T-cell (primary cell): ENCODE data around the gene TAF8. TPM values are rescaled to one million over a fixed set of nuclear protein-coding genes. Genes with fewer than 3 reads are reported as not detected.

Experiments
- ATAC-seq, 4 experiments: fragments of 200-7000 bp in 3 of 4; fragments of 150-1000 bp in 1 of 4; cut with Tn5 transposase; replicated peaks in 1 of 4; 1 replicate in 3 of 4; 2 replicates in 1 of 4; pipeline ENCODE4 v1.10.0; 2021; ENCODE audit warnings: moderate library complexity in 3 of 4, mild to moderate bottlenecking in 2 of 4, moderate number of reproducible peaks in 1 of 4
- CTCF ChIA-PET, 2 donors: fragments of 300-600 bp; sonication (Branson Sonifier 250); formaldehyde crosslinking; loops; one replicate each; lab custom pipeline; 2022; ENCODE audit warnings: antibody characterized with exemption in 2 of 2; lab: Charles Lee
- POLR2A ChIA-PET, 2 donors: fragments of 300-600 bp; sonication (Branson Sonifier 250); formaldehyde crosslinking; loops; one replicate each; lab custom pipeline; 2022; ENCODE audit warnings: antibody characterized with exemption in 2 of 2; lab: Charles Lee
- DNase-seq, 35 experiments: peaks; one replicate each; pipeline versions ENCODE4 v3.0.0 to v3.0.0-alpha.2; 2013 to 2023
- H3K27ac ChIP-seq: one replicate; pipeline ENCODE4 v1.5.1; 2013; ENCODE audit warnings: low read length
- H3K27me3 ChIP-seq, 2 experiments: replicated peaks in 1 of 2; 1 replicate in 1 of 2; 2 replicates in 1 of 2; pipeline versions ENCODE4 v1.6.1 to v1.7.0; 2013; ENCODE audit warnings: low read length in 1 of 2, mixed read lengths in 1 of 2; ENCODE audit not compliant: control insufficient read depth in 2 of 2, insufficient read depth in 2 of 2; ENCODE audit errors: extremely low read depth in 1 of 2
- H3K36me3 ChIP-seq, 2 donors: 1 replicate in 1 of 2; 2 replicates in 1 of 2; pipeline versions ENCODE4 v1.6.1 to v1.7.0; 2013; ENCODE audit warnings: low read length in 1 of 2; ENCODE audit not compliant: control insufficient read depth in 2 of 2, insufficient read depth in 1 of 2; ENCODE audit errors: extremely low read depth in 1 of 2
- H3K4me1 ChIP-seq, 2 experiments: 1 replicate in 1 of 2; 2 replicates in 1 of 2; pipeline versions ENCODE4 v1.6.1 to v1.7.0; 2013; ENCODE audit warnings: low read length in 2 of 2, mixed read lengths in 1 of 2; ENCODE audit not compliant: insufficient read depth in 2 of 2, control insufficient read depth in 1 of 2; ENCODE audit errors: extremely low read depth in 1 of 2
- H3K4me3 ChIP-seq, 2 donors: 1 replicate in 1 of 2; 2 replicates in 1 of 2; pipeline versions ENCODE4 v1.5.1 to v1.7.0; 2013; ENCODE audit warnings: mild to moderate bottlenecking in 2 of 2, low read length in 1 of 2, moderate library complexity in 1 of 2; ENCODE audit not compliant: control insufficient read depth in 1 of 2; ENCODE audit errors: extremely low read depth in 1 of 2
- H3K9me3 ChIP-seq: 2 replicates; pipeline ENCODE4 v1.7.0; 2013
- H3K27ac Mint-ChIP-seq, 2 donors: one replicate each; pipeline ENCODE4 v1.8.0; 2020 to 2021; ENCODE audit warnings: mild to moderate bottlenecking in 2 of 2, mixed read lengths in 2 of 2
- H3K27me3 Mint-ChIP-seq, 2 donors: one replicate each; pipeline ENCODE4 v1.8.0; 2021 to 2022; ENCODE audit warnings: mixed read lengths in 2 of 2
- H3K36me3 Mint-ChIP-seq: one replicate; pipeline ENCODE4 v1.8.0; 2021; ENCODE audit warnings: mixed read lengths
- H3K4me1 Mint-ChIP-seq, 3 donors: one replicate each; pipeline ENCODE4 v1.8.0; 2020 to 2022; ENCODE audit warnings: mixed read lengths in 3 of 3, mild to moderate bottlenecking in 1 of 3
- H3K4me3 Mint-ChIP-seq, 3 donors: one replicate each; pipeline ENCODE4 v1.8.0; 2020 to 2022; ENCODE audit warnings: mild to moderate bottlenecking in 3 of 3, mixed read lengths in 3 of 3, moderate library complexity in 3 of 3
- H3K9me3 Mint-ChIP-seq, 3 donors: one replicate each; pipeline ENCODE4 v1.8.0; 2020 to 2022; ENCODE audit warnings: mixed read lengths in 3 of 3
- WGBS: methylation state at CpG from one replicate; pipeline ENCODE4 v1.1.5; 2013; ENCODE audit warnings: missing lambda C conversion rate; ENCODE audit not compliant: insufficient coverage; 5-methylcytosine and 5-hydroxymethylcytosine counted together
- total RNA-seq, 35 experiments: library from RNA in 6 of 35; stranded (reverse) in 6 of 35; fragments of 120-200 nt in 1 of 35; gene quantifications; one replicate each; pipeline versions ENCODE4 v1.2.1 to v1.2.4 and lab custom pipeline; 2013 to 2026

TAF8 gene
- total RNA-seq, 5 donors from 2014 or later (not counting 1 experiment from before 2014, with no cell fraction given) = 46.0 to 55.5 (median 47.6) TPM

DNA sequence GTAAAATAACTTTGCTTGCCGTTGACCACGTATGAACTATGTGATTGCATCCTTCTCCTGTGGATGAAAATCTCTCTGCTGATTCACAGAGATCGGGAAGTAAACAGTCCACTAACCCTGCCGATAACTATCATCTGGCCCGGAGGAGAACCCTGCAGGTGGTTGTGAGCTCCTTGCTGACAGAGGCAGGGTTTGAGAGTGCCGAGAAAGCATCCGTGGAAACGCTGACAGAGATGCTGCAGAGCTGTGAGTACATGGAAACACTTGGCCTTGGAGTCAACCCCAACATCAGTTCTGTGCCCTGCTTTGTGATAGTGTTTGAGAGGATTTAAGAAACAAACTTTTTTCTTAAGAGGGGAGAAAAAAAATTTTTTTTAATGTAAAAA, 937 bp downstream of the TAF8 start:
- H3K27me3 Mint-ChIP-seq = no peaks in the 10 kb centered on the region
- peaks cover 0 to 37% of the 10 kb centered on the region in 2 donors for H3K36me3 ChIP-seq
- DNase-seq (no peak), ATAC-seq (no peak)
- CTCF ChIA-PET = interaction anchor here in 1 of 2 donors (0.7 to 1.8 kb wide), 8 partner anchors 11 to 317 kb away, joined by 3 to 19 read pairs (median 4); partner anchors contain the start of genes BYSL, FRS3 and MED20
- peak overlapping the region; percentile 93 to 99 (median 98) for H3K4me3 Mint-ChIP-seq
- peak overlapping the region; percentile 80 to 95 for H3K4me3 ChIP-seq
- peak overlapping the region; percentile 97 to 98 for H3K27ac Mint-ChIP-seq
- peaks cover 52 to 66% (median 56%) of the 10 kb centered on the region in 3 donors for H3K4me1 Mint-ChIP-seq
- H3K27ac ChIP-seq = peak overlapping the region; percentile 77
- no peaks in the 10 kb centered on the region for H3K9me3 Mint-ChIP-seq
- WGBS = 20% methylated on average over 6 of the region's 8 CpGs
- H3K27me3 ChIP-seq = no peaks in the 10 kb centered on the region
- H3K9me3 ChIP-seq = no peaks in the 10 kb centered on the region
- peaks cover 34% of the 10 kb centered on the region for H3K36me3 Mint-ChIP-seq
- POLR2A ChIA-PET = interaction anchor here in 1 of 2 donors (1.0 to 1.4 kb wide), 2 partner anchors 12 to 130 kb away, joined by 6 to 7 read pairs; partner anchors contain the start of genes BYSL and MED20
- H3K4me1 ChIP-seq = peaks cover 19 to 51% of the 10 kb centered on the region in 2 experiments

DNA sequence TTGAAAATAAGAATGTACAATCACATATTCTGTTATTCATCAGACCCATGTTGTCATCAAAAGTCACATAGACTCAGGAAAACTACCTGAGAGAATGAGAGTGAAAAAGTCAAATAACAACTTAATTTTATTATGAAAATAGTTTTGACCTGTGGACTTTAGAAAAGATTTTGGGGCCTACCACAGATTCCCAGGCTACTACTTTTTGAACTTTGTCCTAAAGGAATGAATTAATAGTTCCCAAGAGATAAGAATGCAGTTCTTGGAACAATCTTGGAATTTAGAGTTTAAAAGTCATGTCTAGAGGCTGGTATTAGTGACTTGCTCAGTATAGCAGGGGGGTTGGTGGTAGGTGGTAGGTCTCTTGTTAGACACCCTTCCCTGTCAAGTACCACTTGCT, 3.3 kb downstream of the TAF8 start:
- Histone ChIP-seq H3K36me3 (peaks cover 12 to 60% of the 10 kb centered on the region in 2 donors), H3K27ac (no peak overlapping the region), H3K27me3 (no peaks in the 10 kb centered on the region), H3K4me1 (peaks cover 19 to 38% of the 10 kb centered on the region in 2 experiments), H3K4me3 (no peak overlapping the region), H3K9me3 (no peaks in the 10 kb centered on the region)
- DNase-seq (no peak), ATAC-seq (no peak)
- no peaks in the 10 kb centered on the region for H3K27me3 Mint-ChIP-seq
- CTCF ChIA-PET = no interaction called here
- peaks cover 38 to 55% (median 55%) of the 10 kb centered on the region in 3 donors for H3K4me1 Mint-ChIP-seq
- no peak overlapping the region for H3K4me3 Mint-ChIP-seq
- POLR2A ChIA-PET = interaction anchor here in 1 of 2 donors (0.6 kb wide), 1 partner anchor 169 kb away, joined by 3 read pairs; no protein-coding TSS in a partner anchor
- peak overlapping the region in 1 of 2 donors; percentile 66 for H3K27ac Mint-ChIP-seq
- H3K36me3 Mint-ChIP-seq = peaks cover 43% of the 10 kb centered on the region
- H3K9me3 Mint-ChIP-seq = no peaks in the 10 kb centered on the region

GRCh38 chr6:42059743-42060142, 9.4 kb downstream of the TAF8 start:
- no peaks in the 10 kb centered on the region for H3K27me3 ChIP-seq
- H3K4me3 Mint-ChIP-seq = no peak overlapping the region
- H3K36me3 Mint-ChIP-seq = peaks cover 59% of the 10 kb centered on the region
- H3K27ac ChIP-seq = no peak overlapping the region
- peaks cover 0 to 9% (median 9%) of the 10 kb centered on the region in 3 donors for H3K4me1 Mint-ChIP-seq
- DNase-seq (peak in 1 of 35 experiments; percentile 7), ATAC-seq (no peak)
- no peaks in the 10 kb centered on the region for H3K9me3 Mint-ChIP-seq
- no peaks in the 10 kb centered on the region for H3K27me3 Mint-ChIP-seq
- CTCF ChIA-PET = no interaction called here
- 86% methylated on average over 1 of the region's 5 CpGs for WGBS
- H3K9me3 ChIP-seq = no peaks in the 10 kb centered on the region
- no peak overlapping the region for H3K27ac Mint-ChIP-seq
- H3K4me3 ChIP-seq = no peak overlapping the region
- H3K36me3 ChIP-seq = peaks cover 22 to 74% of the 10 kb centered on the region in 2 donors
- POLR2A ChIA-PET = no interaction called here
- no peaks in the 10 kb centered on the region for H3K4me1 ChIP-seq

DNA sequence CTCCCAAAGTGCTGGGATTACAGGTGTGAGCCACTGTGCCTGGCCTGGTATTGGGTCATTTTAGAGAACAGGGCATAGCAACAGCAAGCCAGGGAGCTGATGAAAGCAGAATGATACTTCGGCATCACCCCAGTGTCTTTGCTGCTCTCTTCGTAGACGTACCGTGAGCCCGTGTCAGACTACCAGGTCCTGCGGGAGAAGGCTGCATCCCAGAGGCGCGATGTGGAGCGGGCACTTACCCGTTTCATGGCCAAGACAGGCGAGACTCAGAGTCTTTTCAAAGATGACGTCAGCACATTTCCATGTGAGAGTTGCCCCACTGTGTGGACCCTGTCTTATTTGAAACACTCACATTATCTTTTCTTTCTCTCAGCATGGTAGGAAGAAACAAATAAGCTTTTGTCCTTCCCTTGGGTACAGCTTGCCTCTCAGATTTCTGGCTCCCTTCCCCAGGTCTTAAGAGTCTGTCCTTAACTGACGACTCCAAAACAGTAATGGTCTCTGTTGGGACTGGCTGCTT, 15.9 kb downstream of the TAF8 start:
- no peak overlapping the region for H3K4me3 Mint-ChIP-seq
- H3K9me3 ChIP-seq = no peaks in the 10 kb centered on the region
- no peaks in the 10 kb centered on the region for H3K4me1 ChIP-seq
- CTCF ChIA-PET = no interaction called here
- H3K27ac Mint-ChIP-seq = no peak overlapping the region
- POLR2A ChIA-PET = interaction anchor here in 1 of 2 donors (0.5 kb wide), 1 partner anchor 8 kb away, joined by 6 read pairs; no protein-coding TSS in a partner anchor
- DNase-seq (no peak), ATAC-seq (no peak)
- H3K27ac ChIP-seq = no peak overlapping the region
- no peaks in the 10 kb centered on the region for H3K4me1 Mint-ChIP-seq
- H3K4me3 ChIP-seq = no peak overlapping the region
- peaks cover 31 to 77% of the 10 kb centered on the region in 2 donors for H3K36me3 ChIP-seq
- no peaks in the 10 kb centered on the region for H3K27me3 ChIP-seq
- whole genome bisulfite sequencing = 93% methylated on average over 12 of the region's 13 CpGs
- no peaks in the 10 kb centered on the region for H3K9me3 Mint-ChIP-seq
- H3K27me3 Mint-ChIP-seq = no peaks in the 10 kb centered on the region
- H3K36me3 Mint-ChIP-seq = peaks cover 15% of the 10 kb centered on the region

- Histone ChIP-seq H3K27me3 (no peaks in the 10 kb centered on the region), H3K4me3 (no peak overlapping the region), H3K36me3 (peaks cover 35 to 84% of the 10 kb centered on the region in 2 donors), H3K4me1 (no peaks in the 10 kb centered on the region), H3K27ac (no peak overlapping the region), H3K9me3 (no peaks in the 10 kb centered on the region)
- Mint-ChIP-seq H3K27me3 (no peaks in the 10 kb centered on the region), H3K27ac (no peak overlapping the region), H3K9me3 (no peaks in the 10 kb centered on the region), H3K4me1 (peaks cover 0 to 1% (median 0%) of the 10 kb centered on the region in 3 donors), H3K4me3 (no peak overlapping the region), H3K36me3 (peaks cover 24% of the 10 kb centered on the region)
- ChIA-PET CTCF (no interaction called here), POLR2A (interaction anchor here in 1 of 2 donors (0.5 to 0.6 kb wide), 2 partner anchors 26 to 267 kb away, joined by 4 to 5 read pairs; no protein-coding TSS in a partner anchor)
- no peak for DNase-seq
- WGBS = 100% methylated on average over 6 of the region's 7 CpGs
- no peak for ATAC-seq
Observed at GRCh38 chr6:42068173-42068572, 17.8 kb downstream of the TAF8 start.

DNA sequence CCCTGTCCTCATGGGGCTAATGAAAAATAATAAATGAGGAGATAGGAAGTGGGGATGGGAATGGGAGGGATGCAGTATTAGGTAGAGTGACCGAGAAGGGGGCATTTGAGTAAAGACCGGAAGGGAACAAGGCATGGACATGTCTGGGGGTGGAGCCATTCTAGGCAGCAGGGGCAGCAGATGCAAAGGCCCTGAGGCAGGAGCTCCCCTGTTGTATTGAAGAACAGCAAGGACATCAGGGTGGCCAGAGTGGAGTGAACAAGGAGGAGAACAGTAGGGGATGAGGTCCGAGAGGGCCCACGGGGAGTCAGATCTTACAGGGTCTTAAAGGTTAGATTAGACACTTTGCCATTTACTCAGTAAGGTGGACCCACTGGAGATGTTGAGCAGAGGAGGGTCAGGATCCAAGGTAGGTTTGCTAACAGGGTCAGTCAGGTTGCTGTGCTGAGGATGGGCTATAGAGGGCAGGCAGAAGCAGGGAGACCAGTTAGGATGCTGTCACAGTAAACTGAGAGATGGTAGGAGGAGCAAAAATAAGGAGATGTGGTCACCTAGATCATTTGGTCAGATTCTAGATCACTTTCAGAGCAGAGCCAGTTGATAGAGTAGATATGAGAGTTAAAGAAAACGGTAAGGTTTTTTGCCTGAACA, 18.7 kb downstream of the TAF8 start:
- H3K27me3 Mint-ChIP-seq = no peaks in the 10 kb centered on the region
- ATAC-seq (no peak), DNase-seq (no peak)
- no peaks in the 10 kb centered on the region for H3K27me3 ChIP-seq
- no peak overlapping the region for H3K27ac ChIP-seq
- H3K36me3 Mint-ChIP-seq = peaks cover 26% of the 10 kb centered on the region
- POLR2A ChIA-PET = no interaction called here
- no peak overlapping the region for H3K4me3 Mint-ChIP-seq
- H3K27ac Mint-ChIP-seq = no peak overlapping the region
- no peak overlapping the region for H3K4me3 ChIP-seq
- peaks cover 30 to 84% of the 10 kb centered on the region in 2 donors for H3K36me3 ChIP-seq
- WGBS = 91% methylated on average over 5 of the region's 5 CpGs
- peaks cover 2 to 10% (median 4%) of the 10 kb centered on the region in 3 donors for H3K4me1 Mint-ChIP-seq
- H3K4me1 ChIP-seq = no peaks in the 10 kb centered on the region
- CTCF ChIA-PET = no interaction called here
- H3K9me3 Mint-ChIP-seq = no peaks in the 10 kb centered on the region
- no peaks in the 10 kb centered on the region for H3K9me3 ChIP-seq
